SK-N-SH treated with all-trans-retinoic acid at 6 μM for 48 hours (cell line): ENCODE results near the gene FAM98C.

Experiments
- ATAC-seq: fragments of 200-7000 bp; cut with Tn5 transposase; 3 replicates; pipeline ENCODE4 v1.9.1; 2020; ENCODE audit warnings: mild to moderate bottlenecking, moderate library complexity
- ARNTL ChIP-seq: fragments of 450-650 bp; formaldehyde crosslinking; IDR thresholded peaks from 2 replicates; pipeline ENCODE4 v1.5.0; 2020; ENCODE audit warnings: low read depth, mild to moderate bottlenecking, moderate library complexity, borderline replicate concordance
- BACH2 ChIP-seq: fragments of 250-450 bp; sonication (Bioruptor Pico); IDR thresholded peaks from 2 replicates; pipeline ENCODE4 v1.9.0; 2021; ENCODE audit warnings: mild to moderate bottlenecking, borderline replicate concordance
- CSDC2 ChIP-seq: fragments of 250-450 bp; sonication (Bioruptor Pico); IDR thresholded peaks from 2 replicates; pipeline ENCODE4 v1.5.0; 2020; ENCODE audit warnings: mild to moderate bottlenecking, moderate library complexity
- ESRRG ChIP-seq: fragments of 250-450 bp; sonication (Bioruptor Pico); IDR thresholded peaks from 2 replicates; pipeline ENCODE4 v1.6.1; 2021; ENCODE audit warnings: mild to moderate bottlenecking
- GLIS3 ChIP-seq: fragments of 250-450 bp; sonication (Bioruptor Pico); IDR thresholded peaks from 2 replicates; pipeline ENCODE4 v1.5.0; 2020; ENCODE audit warnings: mild to moderate bottlenecking, moderate library complexity
- ISL1 ChIP-seq: fragments of 250-450 bp; sonication (Bioruptor Pico); IDR thresholded peaks from 2 replicates; pipeline ENCODE4 v2.1.2; 2022; ENCODE audit warnings: mild to moderate bottlenecking, moderate library complexity
- OSR1 ChIP-seq: fragments of 250-450 bp; sonication (Bioruptor Pico); IDR thresholded peaks from 2 replicates; pipeline ENCODE4 v1.8.0; 2022; ENCODE audit warnings: moderate library complexity, mild to moderate bottlenecking, inconsistent platforms
- PATZ1 ChIP-seq: fragments of 250-450 bp; sonication (Bioruptor Pico); IDR thresholded peaks from 2 replicates; pipeline ENCODE4 v1.8.0; 2020; ENCODE audit warnings: mild to moderate bottlenecking, moderate library complexity, borderline replicate concordance
- POU6F1 ChIP-seq: fragments of 250-450 bp; sonication (Bioruptor Pico); IDR thresholded peaks from 2 replicates; pipeline ENCODE4 v1.8.0; 2021; ENCODE audit warnings: low read depth, mild to moderate bottlenecking, moderate library complexity, borderline replicate concordance
- PPARA ChIP-seq: fragments of 250-450 bp; sonication (Bioruptor Pico); IDR thresholded peaks from 2 replicates; pipeline ENCODE4 v1.5.0; 2020; ENCODE audit warnings: mild to moderate bottlenecking, borderline replicate concordance
- RARB ChIP-seq: fragments of 250-450 bp; sonication (Bioruptor Pico); IDR thresholded peaks from 2 replicates; pipeline ENCODE4 v1.8.0; 2021; ENCODE audit warnings: mild to moderate bottlenecking, moderate library complexity
- SNAI2 ChIP-seq: fragments of 250-450 bp; sonication (Bioruptor Pico); IDR thresholded peaks from 2 replicates; pipeline ENCODE4 v1.5.0; 2020; ENCODE audit warnings: mild to moderate bottlenecking, moderate library complexity
- TOX ChIP-seq: fragments of 250-450 bp; sonication (Bioruptor Pico); IDR thresholded peaks from 2 replicates; pipeline ENCODE4 v1.8.0; 2021; ENCODE audit warnings: mild to moderate bottlenecking, moderate library complexity, borderline replicate concordance
- TSHZ2 ChIP-seq: fragments of 250-450 bp; sonication (Bioruptor Pico); IDR thresholded peaks from 2 replicates; pipeline ENCODE4 v1.5.0; 2020; ENCODE audit warnings: mild to moderate bottlenecking, moderate library complexity
- ZC3H10 ChIP-seq: fragments of 250-450 bp; sonication (Bioruptor Pico); IDR thresholded peaks from 2 replicates; pipeline ENCODE4 v1.5.1; 2021; ENCODE audit warnings: mild to moderate bottlenecking, moderate library complexity
- ZFP3 ChIP-seq: fragments of 250-450 bp; sonication (Bioruptor Pico); IDR thresholded peaks from 2 replicates; pipeline ENCODE4 v1.5.0; 2020; ENCODE audit warnings: mild to moderate bottlenecking, moderate library complexity
- ZFP30 ChIP-seq: fragments of 450-650 bp; formaldehyde crosslinking; IDR thresholded peaks from 2 replicates; pipeline ENCODE4 v1.5.0; 2022; ENCODE audit warnings: mild to moderate bottlenecking, moderate library complexity
- ZNF565 ChIP-seq: fragments of 450-650 bp; formaldehyde crosslinking; conservative IDR thresholded peaks from 2 replicates; pipeline ENCODE4 v1.5.0; 2020; ENCODE audit warnings: low read depth, mild to moderate bottlenecking, moderate library complexity
- ZNF70 ChIP-seq: fragments of 450-650 bp; formaldehyde crosslinking; IDR thresholded peaks from 2 replicates; pipeline ENCODE4 v1.5.0; 2020; ENCODE audit warnings: mild to moderate bottlenecking, moderate library complexity

FAM98C gene

GRCh38 chr19:38429811-38430156 lies 26.9 kb downstream of the FAM98C start (continued):
- TF ChIP-seq TSHZ2 (no peak), CSDC2 (CRISPR knock-in tag) (no peak), SNAI2 (CRISPR knock-in tag) (no peak), ZFP3 (CRISPR knock-in tag) (no peak), ESRRG (CRISPR knock-in tag) (no peak), PATZ1 (CRISPR knock-in tag) (no peak)

- TF ChIP-seq ARNTL (CRISPR knock-in tag) (no peak), ZC3H10 (CRISPR knock-in tag) (no peak)
- ATAC-seq, result no peak
These were observed 28.0 kb downstream of the FAM98C start for GRCh38 chr19:38430931-38431330.

GRCh38 chr19:38433268-38433733 lies 30.4 kb downstream of the FAM98C start, which contains the start of gene RYR1:
RYR1 (plus strand) TSS chr19:38433691; CDS start chr19:38433830, 139 bp downstream.
- ATAC-seq, result peak; percentile 92
- TF ChIP-seq CSDC2 (CRISPR knock-in tag) (no peak), TSHZ2 (no peak), ZFP30 (CRISPR knock-in tag) (no peak), ISL1 (CRISPR knock-in tag) (no peak), ZNF565 (CRISPR knock-in tag) (no peak), RARB (CRISPR knock-in tag) (no peak), GLIS3 (no peak), PPARA (CRISPR knock-in tag) (no peak), BACH2 (CRISPR knock-in tag) (no peak), TOX (no peak), OSR1 (CRISPR knock-in tag) (no peak), POU6F1 (no peak)

- ATAC-seq, result no peak
- TF ChIP-seq POU6F1 (no peak), SNAI2 (CRISPR knock-in tag) (no peak), GLIS3 (no peak), ZNF70 (CRISPR knock-in tag) (no peak), BACH2 (CRISPR knock-in tag) (no peak), CSDC2 (CRISPR knock-in tag) (no peak), TSHZ2 (no peak), ESRRG (CRISPR knock-in tag) (no peak), PATZ1 (CRISPR knock-in tag) (no peak), PPARA (CRISPR knock-in tag) (no peak), ZC3H10 (CRISPR knock-in tag) (no peak)
These were observed 31.7 kb downstream of the FAM98C start for GRCh38 chr19:38434549-38435051.
